Measurements from ENCODE around the gene AGBL2. TPM values are rescaled to one million over a fixed set of nuclear protein-coding genes. Genes with fewer than 3 reads are reported as not detected.
A peak's percentile ranks its signal among the peaks of the same experiment; 100 is the strongest.

The AGBL2 gene
- total RNA-seq, 4 donors from 2014 or later = 3.3 to 13.5 (median 8.0) TPM

- intact Hi-C loops (cut with DNase I; ENCODE audit: low total_unique reads) = no loop called here
- Histone ChIP-seq H3K27me3 (no peaks in the 10 kb centered on the region), H3K36me3 (peaks cover 0 to 85% (median 37%) of the 10 kb centered on the region in 4 donors), H3K9me3 (no peaks in the 10 kb centered on the region), H3K27ac (peak overlapping the region in 1 of 4 donors; percentile 3), H3K4me1 (peaks cover 0 to 25% (median 7%) of the 10 kb centered on the region in 4 donors), H3K4me3 (no peak overlapping the region)
- no peak for TF ChIP-seq POLR2A (IDR thresholded peaks at IDR 0.05)
- no peak for TF ChIP-seq CTCF (IDR thresholded peaks at IDR 0.05)
- no peak for TF ChIP-seq POLR2AphosphoS5 (IDR thresholded peaks at IDR 0.05)
- no peak for TF ChIP-seq EP300 (IDR thresholded peaks at IDR 0.05; ENCODE audit: low read depth)
- no peak for DNase-seq
- in situ Hi-C loops (cut with MboI; ENCODE audit: low pct_ligation_motif_present in 1 of 4, low pct_unique_long_range_greater_than_20kb in 1 of 4, low sequenced_read_pairs in 3 of 4) = loop anchor here in 1 of 4 donors (25.0 kb wide), 1 partner anchor 438 kb away; no protein-coding TSS in a partner anchor
- WGBS, 2 donors (ENCODE audit: low coverage in 1 of 2) = 96% methylated on average over 3 of the region's 3 CpGs
Measured at GRCh38 chr11:47725442-47726117, 10.4 kb upstream of the AGBL2 start.

GRCh38 chr11:47724041-47724729 is 9.0 kb upstream of the AGBL2 start:
- Histone ChIP-seq H3K27ac (peak overlapping the region; percentile 65 to 74 (median 70)), H3K36me3 (peaks cover 0 to 80% (median 36%) of the 10 kb centered on the region in 4 donors), H3K9me3 (no peaks in the 10 kb centered on the region), H3K27me3 (no peaks in the 10 kb centered on the region), H3K4me1 (peaks cover 0 to 25% (median 7%) of the 10 kb centered on the region in 4 donors), H3K4me3 (no peak overlapping the region)
- TF ChIP-seq POLR2A (IDR thresholded peaks at IDR 0.05) = no peak
- peak in 1 of 3 donors; percentile 27 for TF ChIP-seq POLR2AphosphoS5 (IDR thresholded peaks at IDR 0.05)
- TF ChIP-seq EP300 (IDR thresholded peaks at IDR 0.05; ENCODE audit: low read depth) = no peak
- WGBS, 2 donors (ENCODE audit: low coverage in 1 of 2) = 30 to 69% methylated on average over 2 to 6 of the region's 6 CpGs
- peak; percentile 66 for DNase-seq
- in situ Hi-C loops (cut with MboI; ENCODE audit: low pct_ligation_motif_present in 1 of 4, low pct_unique_long_range_greater_than_20kb in 1 of 4, low sequenced_read_pairs in 3 of 4) = no loop called here
- intact Hi-C loops (cut with DNase I; ENCODE audit: low total_unique reads) = no loop called here

GRCh38 chr11:47723041-47723440 is 7.9 kb upstream of the AGBL2 start:
- intact Hi-C loops (cut with DNase I; ENCODE audit: low total_unique reads) = no loop called here
- DNase-seq = no peak

GRCh38 chr11:47720651-47721050 is 5.5 kb upstream of the AGBL2 start:
- Histone ChIP-seq H3K4me3 (no peak overlapping the region), H3K27me3 (no peaks in the 10 kb centered on the region), H3K4me1 (peaks cover 0 to 21% (median 7%) of the 10 kb centered on the region in 4 donors), H3K36me3 (peaks cover 0 to 70% (median 33%) of the 10 kb centered on the region in 4 donors), H3K27ac (no peak overlapping the region), H3K9me3 (no peaks in the 10 kb centered on the region)
- TF ChIP-seq CTCF (IDR thresholded peaks at IDR 0.05) (no peak), EP300 (IDR thresholded peaks at IDR 0.05; ENCODE audit: low read depth) (no peak), POLR2A (IDR thresholded peaks at IDR 0.05) (no peak), POLR2AphosphoS5 (IDR thresholded peaks at IDR 0.05) (no peak)
- in situ Hi-C loops (cut with MboI; ENCODE audit: low pct_ligation_motif_present in 1 of 4, low pct_unique_long_range_greater_than_20kb in 1 of 4, low sequenced_read_pairs in 3 of 4) (no loop called here), intact Hi-C loops (cut with DNase I; ENCODE audit: low total_unique reads) (no loop called here)
- DNase-seq = no peak
- 98% methylated on average over 4 to 12 of the region's 12 CpGs for WGBS, 2 donors (ENCODE audit: low coverage in 1 of 2)

More at GRCh38 chr11:47723041-47723440, 7.9 kb upstream of the AGBL2 start:
- Histone ChIP-seq H3K27me3 (no peaks in the 10 kb centered on the region), H3K36me3 (peaks cover 0 to 77% (median 36%) of the 10 kb centered on the region in 4 donors), H3K4me1 (peaks cover 0 to 25% (median 7%) of the 10 kb centered on the region in 4 donors), H3K9me3 (no peaks in the 10 kb centered on the region), H3K27ac (peak overlapping the region; percentile 65 to 74 (median 70)), H3K4me3 (no peak overlapping the region)
- TF ChIP-seq EP300 (IDR thresholded peaks at IDR 0.05; ENCODE audit: low read depth) (no peak), CTCF (IDR thresholded peaks at IDR 0.05) (no peak), POLR2A (IDR thresholded peaks at IDR 0.05) (no peak), POLR2AphosphoS5 (IDR thresholded peaks at IDR 0.05) (no peak)
- WGBS, 2 donors (ENCODE audit: low coverage in 1 of 2) = 71 to 100% methylated on average over 1 to 3 of the region's 3 CpGs
- in situ Hi-C loops (cut with MboI; ENCODE audit: low pct_ligation_motif_present in 1 of 4, low pct_unique_long_range_greater_than_20kb in 1 of 4, low sequenced_read_pairs in 3 of 4) = no loop called here
